ENCODE data around the gene DDR1.

The DDR1 gene

GRCh38 chr6:30931969-30932645 lies 47.8 kb downstream of the DDR1 start, which contains the start of gene SFTA2:
TSS of gene SFTA2 (minus strand) at chr6:30932170. CDS start at chr6:30932096, 74 bp downstream.
- Mint-ChIP-seq H3K4me3 (no peak within 1 kb of the TSS), H3K27me3 (peaks cover 21% of the 10 kb centered on the region), H3K9me3 (peaks cover 8% of the 10 kb centered on the region), H3K27ac (no peak within 1 kb of the TSS), H3K4me1 (no peaks in the 10 kb centered on the region), H3K36me3 (peaks cover 20% of the 10 kb centered on the region)
- ATAC-seq: no peak

DNA sequence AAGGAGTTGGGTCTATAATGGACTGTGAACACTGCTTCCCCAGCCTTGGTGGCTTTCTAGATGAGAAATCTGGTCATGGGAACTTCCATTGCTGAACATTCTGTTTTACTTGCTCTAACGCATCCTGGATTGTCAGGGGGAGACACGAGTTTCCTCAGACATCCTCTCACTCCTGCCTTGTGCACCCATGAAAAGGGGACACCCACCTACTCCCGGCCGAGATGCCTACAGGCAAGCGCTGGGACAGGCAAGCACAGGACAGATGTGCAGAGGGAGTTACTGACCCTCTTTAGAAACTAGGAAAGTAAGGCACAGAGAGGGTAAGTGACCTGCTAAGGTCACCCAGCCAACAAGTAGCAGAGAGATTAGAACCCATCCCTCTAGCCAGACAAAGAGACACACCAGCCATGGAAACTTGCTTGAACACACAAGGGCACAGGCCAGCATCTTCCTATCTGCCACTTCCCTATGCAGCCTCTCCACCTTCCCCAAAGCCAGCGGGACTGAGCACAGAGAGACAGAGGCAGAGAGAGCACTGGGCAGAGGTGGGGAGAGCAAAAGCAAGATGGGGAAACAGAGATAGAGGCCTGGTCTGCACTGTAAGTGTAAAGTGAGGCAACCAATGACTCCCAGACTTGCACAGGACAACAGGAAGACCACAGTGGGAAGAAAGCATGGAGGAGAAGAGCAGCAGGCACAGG lies 48.5 kb downstream of the DDR1 start:
- Mint-ChIP-seq H3K27ac (no peak overlapping the region), H3K36me3 (peaks cover 16% of the 10 kb centered on the region)

GRCh38 chr6:30935018-30935417 lies 50.7 kb downstream of the DDR1 start:
- Mint-ChIP-seq H3K27me3 (peaks cover 42% of the 10 kb centered on the region), H3K9me3 (no peaks in the 10 kb centered on the region), H3K4me3 (no peak overlapping the region), H3K27ac (no peak overlapping the region), H3K36me3 (no peaks in the 10 kb centered on the region), H3K4me1 (no peaks in the 10 kb centered on the region)
- ATAC-seq: no peak

More for the DNA sequence above, 48.5 kb downstream of the DDR1 start:
- no peak overlapping the region for H3K4me3 Mint-ChIP-seq
- peaks cover 8% of the 10 kb centered on the region for H3K9me3 Mint-ChIP-seq
- no peak for ATAC-seq
- H3K4me1 Mint-ChIP-seq: no peaks in the 10 kb centered on the region
- peaks cover 25% of the 10 kb centered on the region for H3K27me3 Mint-ChIP-seq

- Mint-ChIP-seq H3K4me1 (no peaks in the 10 kb centered on the region), H3K36me3 (no peaks in the 10 kb centered on the region), H3K27me3 (peaks cover 64% of the 10 kb centered on the region), H3K27ac (no peak overlapping the region), H3K4me3 (no peak overlapping the region), H3K9me3 (no peaks in the 10 kb centered on the region)
- ATAC-seq: no peak
Measured at GRCh38 chr6:30937265-30937664, 52.9 kb downstream of the DDR1 start.

DNA sequence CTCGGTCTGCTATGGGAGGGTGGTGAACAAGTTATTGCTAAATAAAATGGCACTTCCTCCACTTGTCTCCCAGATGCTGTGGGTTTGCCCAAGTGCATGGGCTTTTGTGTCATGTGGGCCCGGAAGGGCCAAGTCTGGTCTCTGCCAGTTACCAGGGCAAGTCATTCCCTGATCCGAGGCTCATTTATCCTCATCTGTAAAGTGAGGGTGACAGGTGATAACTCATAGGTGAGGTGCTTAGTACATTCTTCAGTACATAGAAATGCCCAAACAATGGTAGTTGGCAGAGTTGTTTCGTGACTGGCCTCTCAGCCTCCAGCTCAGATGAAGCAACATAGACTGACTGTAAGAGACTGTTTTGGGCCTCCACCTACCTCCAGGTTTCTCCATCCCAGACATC lies 54.4 kb downstream of the DDR1 start:
- H3K36me3 Mint-ChIP-seq: no peaks in the 10 kb centered on the region
- H3K4me3 Mint-ChIP-seq: no peak overlapping the region
- no peak overlapping the region for H3K27ac Mint-ChIP-seq
- H3K4me1 Mint-ChIP-seq: peaks cover 7% of the 10 kb centered on the region
- no peaks in the 10 kb centered on the region for H3K9me3 Mint-ChIP-seq
- peaks cover 79% of the 10 kb centered on the region for H3K27me3 Mint-ChIP-seq
- ATAC-seq: no peak

- H3K4me1 Mint-ChIP-seq: peaks cover 7% of the 10 kb centered on the region
- no peaks in the 10 kb centered on the region for H3K36me3 Mint-ChIP-seq
- no peak for ATAC-seq
- H3K9me3 Mint-ChIP-seq: no peaks in the 10 kb centered on the region
- peaks cover 86% of the 10 kb centered on the region for H3K27me3 Mint-ChIP-seq
- no peak overlapping the region for H3K27ac Mint-ChIP-seq
- H3K4me3 Mint-ChIP-seq: no peak overlapping the region
Measured at GRCh38 chr6:30939473-30939872, 55.2 kb downstream of the DDR1 start.

DNA sequence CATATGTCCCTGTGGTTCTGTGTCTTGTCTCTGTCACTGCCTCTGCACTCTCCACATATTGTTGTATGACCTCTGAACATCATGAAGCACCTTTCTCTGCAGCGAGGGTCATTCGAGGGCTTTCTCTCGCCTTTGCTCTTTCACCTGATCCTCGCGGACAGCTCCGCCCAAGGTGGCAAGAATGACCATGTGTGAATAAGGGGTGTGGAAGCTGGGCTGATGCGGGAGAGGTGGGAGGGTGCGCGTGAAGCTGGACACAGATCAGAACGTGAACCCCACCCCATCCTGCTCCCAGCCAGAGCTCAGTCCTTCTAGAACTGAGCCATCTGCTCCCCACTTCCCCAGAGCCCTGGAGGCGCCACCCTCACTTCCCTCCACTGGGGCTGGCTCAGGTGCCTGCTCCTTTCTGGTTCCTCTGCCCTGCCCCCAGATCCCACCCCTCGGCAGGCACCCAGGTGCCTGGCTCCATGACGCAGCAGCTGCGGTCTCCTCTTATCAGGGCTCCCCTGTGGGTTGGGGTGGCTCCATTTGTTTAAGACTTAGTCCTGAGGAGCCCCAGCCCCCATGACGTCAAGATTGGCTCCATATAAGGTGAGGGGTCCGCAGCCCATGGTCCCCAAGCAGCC lies 56.2 kb downstream of the DDR1 start, which contains the start of gene MUCL3:
Gene MUCL3, plus strand, starts transcription at position 613 of the 626 bp plus-strand sequence. CDS start 27 bp downstream, outside the sequence.
- H3K9me3 Mint-ChIP-seq: no peaks in the 10 kb centered on the region
- no peak for ATAC-seq
- no peak within 1 kb of the TSS for H3K4me3 Mint-ChIP-seq
- H3K36me3 Mint-ChIP-seq: no peaks in the 10 kb centered on the region
- H3K27me3 Mint-ChIP-seq: peaks cover 81% of the 10 kb centered on the region
- H3K27ac Mint-ChIP-seq: no peak within 1 kb of the TSS
- H3K4me1 Mint-ChIP-seq: peaks cover 7% of the 10 kb centered on the region

DNA sequence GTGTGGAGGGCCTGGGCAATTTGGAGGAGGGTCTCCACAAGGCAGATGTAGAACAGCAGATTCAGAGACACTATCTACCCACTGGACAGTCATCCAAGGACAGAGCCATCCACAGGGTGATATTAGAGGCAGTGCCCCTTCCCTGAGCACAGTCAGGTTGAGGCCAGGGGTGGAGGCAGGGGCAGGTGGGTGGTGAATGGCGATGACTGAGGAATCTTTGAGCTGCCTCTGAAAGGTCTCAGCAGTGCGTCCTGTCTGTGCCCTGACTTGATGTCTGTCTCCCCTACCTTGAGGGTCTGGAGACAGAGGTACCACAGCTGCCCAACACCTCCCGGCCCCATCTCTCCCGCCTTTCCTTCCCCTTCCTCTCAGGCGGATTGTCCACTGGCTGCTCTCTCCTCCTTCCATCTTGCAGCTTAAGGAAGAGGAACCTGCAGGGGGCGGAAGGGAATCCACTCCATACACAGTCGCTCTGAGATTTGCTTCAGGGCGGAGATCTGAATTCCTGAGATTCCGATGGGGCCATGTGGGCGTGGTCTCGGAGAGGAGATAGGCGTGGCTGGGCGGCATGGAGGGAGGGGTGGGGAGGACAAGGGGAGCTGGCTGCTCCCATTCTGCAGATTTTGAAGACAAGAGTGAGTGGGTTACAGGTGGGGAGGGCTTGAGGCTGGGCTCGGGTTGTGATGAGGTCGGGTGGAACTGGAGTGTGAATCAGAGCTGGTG lies 58.2 kb downstream of the DDR1 start:
- no peak for ATAC-seq
- H3K36me3 Mint-ChIP-seq: no peaks in the 10 kb centered on the region
- H3K27me3 Mint-ChIP-seq: peaks cover 65% of the 10 kb centered on the region
- no peak overlapping the region for H3K27ac Mint-ChIP-seq
- no peaks in the 10 kb centered on the region for H3K9me3 Mint-ChIP-seq
- no peak overlapping the region for H3K4me3 Mint-ChIP-seq
- H3K4me1 Mint-ChIP-seq: peaks cover 7% of the 10 kb centered on the region

GRCh38 chr6:30944051-30944450 lies 59.7 kb downstream of the DDR1 start:
- Mint-ChIP-seq H3K27ac (no peak overlapping the region), H3K9me3 (no peaks in the 10 kb centered on the region), H3K27me3 (peaks cover 71% of the 10 kb centered on the region), H3K36me3 (peaks cover 11% of the 10 kb centered on the region), H3K4me3 (no peak overlapping the region), H3K4me1 (peaks cover 7% of the 10 kb centered on the region)
- ATAC-seq: no peak

- peaks cover 73% of the 10 kb centered on the region for H3K27me3 Mint-ChIP-seq
- ATAC-seq: no peak
- H3K36me3 Mint-ChIP-seq: peaks cover 23% of the 10 kb centered on the region
- H3K27ac Mint-ChIP-seq: no peak overlapping the region
- H3K4me3 Mint-ChIP-seq: no peak overlapping the region
- H3K9me3 Mint-ChIP-seq: peaks cover 6% of the 10 kb centered on the region
- H3K4me1 Mint-ChIP-seq: peaks cover 7% of the 10 kb centered on the region
Measured at GRCh38 chr6:30945281-30945680, 61.0 kb downstream of the DDR1 start.

DNA sequence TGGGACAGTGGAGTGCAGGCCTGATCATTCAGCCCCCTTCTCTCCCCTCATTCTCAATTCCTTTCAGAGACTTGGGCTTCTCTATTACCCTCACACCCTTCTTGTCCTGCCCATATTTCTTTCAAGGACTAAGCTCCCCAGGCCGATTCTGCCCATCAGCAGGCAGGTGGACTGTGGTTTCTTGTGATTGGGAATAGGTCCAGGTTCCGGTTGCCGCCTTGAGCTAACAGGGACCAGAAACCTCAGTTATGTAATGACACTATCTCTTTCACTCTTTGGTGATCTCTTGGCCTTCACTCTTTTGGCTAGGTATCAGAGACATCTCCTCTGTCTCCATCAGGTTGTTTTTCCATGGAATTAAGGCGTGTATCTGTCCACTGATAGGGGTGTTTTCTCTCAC lies 62.9 kb downstream of the DDR1 start:
- no peak overlapping the region for H3K27ac Mint-ChIP-seq
- H3K27me3 Mint-ChIP-seq: peaks cover 66% of the 10 kb centered on the region
- H3K36me3 Mint-ChIP-seq: peaks cover 23% of the 10 kb centered on the region
- no peak for ATAC-seq
- peaks cover 19% of the 10 kb centered on the region for H3K4me1 Mint-ChIP-seq
- no peak overlapping the region for H3K4me3 Mint-ChIP-seq
- H3K9me3 Mint-ChIP-seq: peaks cover 14% of the 10 kb centered on the region

DNA sequence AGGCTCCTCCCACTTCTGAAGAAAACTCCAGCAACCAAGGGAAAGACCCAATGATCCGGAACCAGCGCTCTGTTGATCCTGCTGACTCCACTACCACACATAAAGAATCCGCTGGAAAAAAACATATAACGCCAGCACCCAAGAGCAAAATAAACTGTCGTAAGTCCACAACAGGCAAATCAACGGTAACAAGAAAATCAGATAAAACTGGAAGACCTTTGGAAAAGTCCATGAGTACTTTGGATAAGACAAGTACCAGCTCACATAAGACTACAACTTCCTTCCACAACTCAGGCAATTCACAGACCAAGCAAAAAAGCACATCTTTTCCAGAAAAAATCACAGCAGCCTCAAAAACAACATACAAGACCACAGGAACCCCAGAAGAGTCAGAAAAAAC lies 64.5 kb downstream of the DDR1 start:
- Mint-ChIP-seq H3K27ac (no peak overlapping the region), H3K27me3 (peaks cover 50% of the 10 kb centered on the region), H3K9me3 (peaks cover 14% of the 10 kb centered on the region), H3K36me3 (peaks cover 23% of the 10 kb centered on the region), H3K4me1 (peaks cover 20% of the 10 kb centered on the region), H3K4me3 (no peak overlapping the region)
- no peak for ATAC-seq
